GM19397 (cell line): ENCODE results near the gene SCGB1C1.
A peak's percentile ranks its signal among the peaks of the same experiment; 100 is the strongest.
"Not testable (repeated sequence)": the region's sequence is repeated elsewhere in the genome, so short reads cannot be mapped to it uniquely, and the experiment has no call there.

Source experiments
- ATAC-seq: cut with Tn5 transposase; IDR thresholded peaks from one replicate; pipeline ENCODE4 v1.9.1; 2021; ENCODE audit warnings: mild to moderate bottlenecking, moderate library complexity; ENCODE audit not compliant: unreplicated experiment

Gene SCGB1C1

DNA sequence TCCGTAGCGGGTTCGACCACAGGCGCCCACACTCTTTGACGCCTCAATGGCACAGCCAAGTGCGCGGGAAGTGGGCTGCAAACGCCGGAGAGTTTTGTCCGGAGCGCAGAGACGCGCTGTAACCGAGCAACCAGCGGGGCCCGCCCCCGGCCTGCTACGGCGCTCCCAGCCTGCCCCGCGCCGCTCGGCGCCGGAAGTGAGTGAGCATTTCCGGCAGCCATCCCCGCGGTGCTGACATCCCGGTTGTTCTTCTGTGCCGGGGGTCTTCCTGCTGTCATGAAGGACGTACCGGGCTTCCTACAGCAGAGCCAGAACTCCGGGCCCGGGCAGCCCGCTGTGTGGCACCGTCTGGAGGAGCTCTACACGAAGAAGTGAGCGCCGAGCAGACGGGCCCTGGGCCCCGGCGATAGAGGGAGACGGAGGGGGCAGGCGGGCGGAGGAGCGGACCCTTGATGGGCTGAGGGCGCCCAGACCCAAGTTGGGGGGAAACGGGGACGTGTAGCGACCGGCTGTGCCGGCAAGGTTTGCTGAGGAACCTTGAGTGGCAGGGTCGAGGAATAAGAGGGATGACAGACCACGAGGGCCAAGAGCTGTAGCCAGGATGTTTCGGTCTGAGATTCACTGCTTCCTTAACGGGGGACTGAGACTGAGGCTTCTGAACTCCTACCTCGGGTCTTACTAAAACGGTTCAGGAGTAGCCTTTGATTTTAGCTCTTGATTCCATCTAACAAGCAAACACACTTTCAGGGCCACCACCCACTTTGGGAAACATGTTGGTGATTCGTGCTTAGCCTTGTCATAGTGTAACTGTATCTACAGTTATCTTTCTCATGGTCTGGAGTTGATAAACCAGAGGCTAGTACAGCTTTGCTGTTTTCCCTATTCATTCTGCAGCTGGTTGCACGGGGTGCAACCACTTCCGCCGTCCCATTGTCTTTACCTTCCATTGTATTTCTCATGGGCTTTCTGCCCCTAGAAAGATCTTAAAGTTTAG, 44.2 kb downstream of the SCGB1C1 start, which contains the start of gene PSMD13:
Gene PSMD13, plus strand, starts transcription at position 203 of the 994 bp plus-strand sequence. Its CDS starts 74 bp downstream, at position 277.
- ATAC-seq: peak; percentile 76

DNA sequence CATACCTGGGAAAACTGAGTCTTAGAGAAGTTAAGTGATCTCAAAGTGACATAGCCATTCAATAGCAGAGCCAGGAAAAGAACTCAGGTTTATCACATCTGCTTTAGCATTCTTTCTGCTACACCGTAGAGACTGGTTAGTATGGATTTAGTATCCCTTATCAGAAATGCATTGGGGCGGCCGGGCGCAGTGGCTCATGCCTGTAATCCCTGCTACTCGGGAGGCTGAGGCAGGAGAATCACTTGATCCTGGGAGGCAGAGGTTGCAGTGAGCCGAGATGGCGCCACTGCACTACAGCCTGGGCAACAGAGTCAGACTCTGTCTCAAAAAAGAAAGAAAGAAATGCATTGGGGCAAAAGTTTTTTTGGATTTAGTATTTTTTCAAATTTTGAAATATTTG, 45.5 kb downstream of the SCGB1C1 start:
- not testable (repeated sequence) for ATAC-seq

DNA sequence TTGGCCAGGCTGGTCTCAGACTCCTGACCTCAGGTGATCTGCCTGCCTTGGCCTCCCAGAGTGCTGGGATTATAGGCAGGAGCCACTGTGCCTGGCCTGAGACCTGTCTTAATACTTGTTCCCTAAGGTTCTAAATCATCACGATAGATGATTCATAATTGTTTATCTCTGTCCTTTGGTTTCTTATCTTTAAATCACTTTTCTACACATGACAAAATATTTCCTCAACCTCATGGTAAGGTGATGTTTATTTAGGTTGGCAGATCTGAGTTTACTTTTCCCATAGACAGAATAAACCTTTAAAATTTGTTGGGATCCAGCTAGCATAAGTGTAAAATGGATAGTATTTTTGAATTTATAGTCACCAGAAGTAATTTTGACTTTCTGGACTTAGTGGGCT, 47.4 kb downstream of the SCGB1C1 start:
- no peak for ATAC-seq

GRCh38 chr11:241634-242033, 48.8 kb downstream of the SCGB1C1 start:
- ATAC-seq: no peak
